Measurements from ENCODE around the gene SHROOM3.

SHROOM3 gene

GRCh38 chr4:76571274-76571673, 136.2 kb downstream of the SHROOM3 start:
- no peak for DNase-seq

- DNase-seq = no peak
Observed at GRCh38 chr4:76572224-76572623, 137.2 kb downstream of the SHROOM3 start.

GRCh38 chr4:76576824-76577223, 141.8 kb downstream of the SHROOM3 start:
- no peak for DNase-seq

GRCh38 chr4:76578002-76578560, 143.1 kb downstream of the SHROOM3 start:
- no peak for DNase-seq

GRCh38 chr4:76579596-76580375, 144.8 kb downstream of the SHROOM3 start:
- DNase-seq = no peak

- DNase-seq = no peak
Observed at GRCh38 chr4:76581077-76581962, 146.3 kb downstream of the SHROOM3 start.

- DNase-seq = no peak
Observed at GRCh38 chr4:76582074-76582816, 147.2 kb downstream of the SHROOM3 start.

GRCh38 chr4:76582817-76583087, 147.7 kb downstream of the SHROOM3 start:
- no peak for DNase-seq

- no peak for DNase-seq
Observed at GRCh38 chr4:76584241-76585152, 149.5 kb downstream of the SHROOM3 start.

- DNase-seq = no peak
Observed at GRCh38 chr4:76585272-76585671, 150.2 kb downstream of the SHROOM3 start.

GRCh38 chr4:76585897-76586360, 150.9 kb downstream of the SHROOM3 start:
- no peak for DNase-seq

GRCh38 chr4:76588274-76588673, 153.2 kb downstream of the SHROOM3 start:
- DNase-seq = no peak

- no peak for DNase-seq
Observed at GRCh38 chr4:76589402-76589801, 154.4 kb downstream of the SHROOM3 start.

- no peak for DNase-seq
Observed at GRCh38 chr4:76589872-76590797, 155.1 kb downstream of the SHROOM3 start.

GRCh38 chr4:76590798-76591281, 155.8 kb downstream of the SHROOM3 start:
- no peak for DNase-seq

- DNase-seq = no peak
Observed at GRCh38 chr4:76591992-76592391, 157.0 kb downstream of the SHROOM3 start.

- DNase-seq = no peak
Observed at GRCh38 chr4:76592460-76592859, 157.4 kb downstream of the SHROOM3 start.

- DNase-seq = no peak
Observed at GRCh38 chr4:76594173-76594572, 159.1 kb downstream of the SHROOM3 start.

GRCh38 chr4:76595435-76595834, 160.4 kb downstream of the SHROOM3 start:
- no peak for DNase-seq

- DNase-seq = no peak
Observed at GRCh38 chr4:76596713-76597112, 161.7 kb downstream of the SHROOM3 start.

Data from effector CD8-positive, alpha-beta T cell (primary cell).